GM12878 (cell line): ENCODE data around the gene PCDHGA1. TPM values are rescaled to one million over a fixed set of nuclear protein-coding genes. Genes with fewer than 3 reads are reported as not detected.

ENCODE experiments used
- ATAC-seq: fragments of 200-7000 bp; cut with Tn5 transposase; 3 replicates; pipeline ENCODE4 v1.9.1; 2020; ENCODE audit warnings: mild to moderate bottlenecking, moderate library complexity
- BruUV-seq: library from RNA; stranded (reverse); fragments of 400-500 nt; replicated peaks from 2 replicates; lab custom pipeline; 2021; lab: Mats Ljungman, UMichigan
- CTCF ChIA-PET: fragments of 300-600 bp; sonication (Branson Sonifier 250); formaldehyde crosslinking; extraction: SDS; loops from one replicate; lab custom pipeline; 2021; ENCODE audit warnings: inconsistent platforms; lab: Yijun Ruan, JAX
- POLR2A ChIA-PET: fragments of 350-600 bp; formaldehyde crosslinking; extraction: SDS; loops from one replicate; lab custom pipeline; 2021; ENCODE audit warnings: inconsistent platforms; lab: Charles Lee
- RAD21 ChIA-PET: fragments of 300-600 bp; sonication (Branson Sonifier 250); formaldehyde crosslinking; loops from one replicate; lab custom pipeline; 2023; ENCODE audit warnings: antibody characterized with exemption; ENCODE audit not compliant: unreplicated experiment; lab: Charles Lee
- SMC1A ChIA-PET: fragments of 300-600 bp; sonication (Branson Sonifier 250); formaldehyde crosslinking; loops from one replicate; lab custom pipeline; 2023; ENCODE audit not compliant: unreplicated experiment, uncharacterized antibody; lab: Charles Lee
- DNase-seq: peaks from one replicate; pipeline ENCODE4 v3.0.0-alpha.2; 2011; ENCODE audit warnings: low read depth, low spot score
- FAIRE-seq: peaks from 3 replicates; lab custom pipeline; 2011; peaks lifted over from hg19 to GRCh38; lab: Jason Lieb, UNC
- H2AFZ ChIP-seq: 2 replicates; pipeline ENCODE4 v1.6.0; 2011; ENCODE audit warnings: low read depth, low read length, control low read depth; ENCODE audit not compliant: control insufficient read depth
- H3K27ac ChIP-seq: 2 replicates; pipeline ENCODE4 v1.5.1; 2011; ENCODE audit warnings: control low read depth; ENCODE audit not compliant: control insufficient read depth, insufficient read depth
- H3K27me3 ChIP-seq, 2 experiments: replicated peaks in 1 of 2; 2 replicates each; pipeline versions ENCODE4 v1.6.0 to v1.6.1; 2011; ENCODE audit warnings: low read length in 1 of 2; ENCODE audit not compliant: control insufficient read depth in 2 of 2, insufficient read depth in 2 of 2
- H3K36me3 ChIP-seq, 2 experiments: 2 replicates each; pipeline ENCODE4 v1.5.1; 2011; ENCODE audit warnings: low read length in 1 of 2; ENCODE audit not compliant: control insufficient read depth in 2 of 2, insufficient read depth in 2 of 2
- H3K4me1 ChIP-seq: 2 replicates; pipeline ENCODE4 v1.6.1; 2011; ENCODE audit warnings: mild to moderate bottlenecking, low read length, moderate library complexity, mixed read lengths; ENCODE audit not compliant: control insufficient read depth, insufficient read depth
- H3K4me2 ChIP-seq: 2 replicates; pipeline ENCODE4 v1.6.0; 2011; ENCODE audit warnings: control low read depth; ENCODE audit not compliant: control insufficient read depth, insufficient read depth
- H3K4me3 ChIP-seq: fragments of 200-600 bp; sonication (generic); 2 replicates; pipeline ENCODE4 v1.5.1; 2016
- H3K79me2 ChIP-seq: 2 replicates; pipeline ENCODE4 v1.6.0; 2011; ENCODE audit warnings: low read length; ENCODE audit not compliant: control insufficient read depth, insufficient read depth
- H3K9ac ChIP-seq: 2 replicates; pipeline ENCODE4 v1.8.0; 2011; ENCODE audit warnings: low read length, control low read depth, mixed read lengths; ENCODE audit not compliant: control insufficient read depth, insufficient read depth
- H3K9me3 ChIP-seq: replicated peaks from 3 replicates; pipeline ENCODE4 v1.5.1; 2011; ENCODE audit warnings: mild to moderate bottlenecking, low read length; ENCODE audit not compliant: control insufficient read depth, insufficient read depth
- H4K20me1 ChIP-seq: 2 replicates; pipeline ENCODE4 v1.6.0; 2011; ENCODE audit not compliant: control insufficient read depth, insufficient read depth
- ATF7 ChIP-seq: fragments of 450-650 bp; IDR thresholded peaks from 2 replicates; pipeline ENCODE4 v1.6.1; 2016; ENCODE audit warnings: low read depth, mild to moderate bottlenecking
- CHD2 ChIP-seq: IDR thresholded peaks from 2 replicates; pipeline ENCODE4 v1.6.1; 2011; ENCODE audit warnings: low read depth, low read length, improper control_type of control experiment, borderline replicate concordance
- HCFC1 ChIP-seq: fragments of 150-350 bp; IDR thresholded peaks from 2 replicates; pipeline ENCODE4 v1.6.1; 2014; ENCODE audit warnings: low read length
- IKZF1 ChIP-seq: fragments of 450-650 bp; conservative IDR thresholded peaks from 2 replicates; pipeline ENCODE4 v1.6.1; 2017; ENCODE audit warnings: antibody characterized with exemption, mild to moderate bottlenecking
- MXI1 ChIP-seq: fragments of 150-350 bp; IDR thresholded peaks from 2 replicates; pipeline ENCODE4 v1.6.1; 2011; ENCODE audit warnings: low read depth, mild to moderate bottlenecking, inconsistent platforms, low read length, improper control_type of control experiment
- NFIC ChIP-seq: IDR thresholded peaks from 2 replicates; pipeline ENCODE4 v1.6.1; 2012; ENCODE audit warnings: low read depth, mild to moderate bottlenecking, inconsistent platforms, low read length, moderate library complexity
- STAT1 ChIP-seq: fragments of 450-650 bp; conservative IDR thresholded peaks from 2 replicates; pipeline ENCODE4 v1.6.1; 2014; ENCODE audit warnings: antibody characterized with exemption, mild to moderate bottlenecking
- TBL1XR1 ChIP-seq: IDR thresholded peaks from 2 replicates; pipeline ENCODE4 v1.6.1; 2012; ENCODE audit warnings: low read depth, low read length, improper control_type of control experiment
- TCF12 ChIP-seq: IDR thresholded peaks from 2 replicates; pipeline ENCODE4 v1.6.1; 2011; ENCODE audit warnings: low read depth, mild to moderate bottlenecking, low read length
- WGBS: methylation state at CpG from one replicate; pipeline ENCODE4 v1.1.6; 2016; ENCODE audit warnings: low lambda C conversion rate; ENCODE audit not compliant: insufficient replicate concordance, insufficient coverage; ENCODE audit errors: missing lambda C conversion rate; 5-methylcytosine and 5-hydroxymethylcytosine counted together
- in situ Hi-C: fragments of 300-500 bp; cut with MboI; formaldehyde crosslinking; loops from 9 replicates; pipeline ENCODE4 v1.14.3; 2018; ENCODE audit warnings: mixed read lengths
- intact Hi-C: fragments of 100-400 bp; cut with micrococcal nuclease; formaldehyde crosslinking; loops from one replicate; pipeline ENCODE4 v1.14.2; 2022; ENCODE audit not compliant: unreplicated experiment
- polyA plus RNA-seq, 11 experiments: library from polyadenylated mRNA; depleted of rRNA in 4 of 11; unstranded in 6 of 11; stranded (reverse) in 5 of 11; fragments of >200 nt; fragmentation: Nextera tagmentation in 4 of 11; fragmentation: Illumina TruSeq in 1 of 11; extraction: Ambion mirVana in 4 of 11; extraction: Trizol in 1 of 11; gene quantifications; 1 replicate in 1 of 11; 2 replicates in 10 of 11; pipeline versions ENCODE4 v1.2.1 to v1.2.3, GENCODE V29; 2011 to 2016; ENCODE audit warnings: inconsistent platforms in 2 of 11, missing spikeins in 2 of 11, low read depth in 1 of 11
- total RNA-seq, 4 experiments: library from RNA; depleted of rRNA in 3 of 4; stranded (reverse); fragments of >200 nt in 3 of 4; fragmentation: Illumina TruSeq in 1 of 4; extraction: Trizol in 1 of 4; gene quantifications; 2 replicates each; pipeline versions ENCODE4 v1.2.1 to v1.2.3, GENCODE V29; 2013 to 2021
- TF ChIP-seq, protein P1 (sequence below): fragments of 150-350 bp; IDR thresholded peaks from 2 replicates; pipeline ENCODE4 v1.6.1; 2014; ENCODE audit warnings: mild to moderate bottlenecking, low read depth, low read length
- TF ChIP-seq, protein P2 (sequence below): IDR thresholded peaks from 2 replicates; pipeline ENCODE4 v1.6.1; 2012; ENCODE audit warnings: improper control_type of control experiment, low read depth, low read length; ENCODE audit not compliant: insufficient replicate concordance
- TF ChIP-seq, protein P3 (sequence below): IDR thresholded peaks from 2 replicates; pipeline ENCODE4 v1.6.1; 2012; ENCODE audit warnings: low read depth, low read length, improper control_type of control experiment
- TF ChIP-seq, protein P4 (sequence below): fragments of 450-650 bp; IDR thresholded peaks from 2 replicates; pipeline ENCODE4 v1.6.1; 2017; ENCODE audit warnings: borderline replicate concordance

Gene PCDHGA1
- total and polyA plus RNA-seq, 10 of the 15 experiments (the other 5 are each of a cell fraction or from before 2014, with no cell fraction given) = 0.02 to 0.51 (median 0.19) TPM; not detected in 3

DNA sequence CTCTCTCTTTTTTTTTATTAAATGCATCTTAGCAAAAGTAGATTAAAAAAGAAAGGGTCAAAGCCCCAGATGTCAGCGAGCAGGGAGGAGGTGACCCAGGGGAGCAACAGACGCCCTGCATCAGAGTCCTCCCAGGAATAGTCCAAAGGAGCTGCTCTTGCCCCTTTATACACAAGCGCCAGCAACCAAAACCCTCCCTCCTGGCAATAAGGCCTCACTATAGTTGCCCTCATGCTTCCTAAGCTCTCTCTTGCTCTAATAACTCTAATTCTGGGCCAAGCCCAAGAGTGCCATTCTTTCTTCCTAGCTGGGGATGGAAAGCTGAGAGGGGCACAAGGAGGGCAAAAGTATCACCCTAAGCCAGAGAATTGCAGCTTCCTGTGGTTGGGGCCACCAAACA is 184.8 kb downstream of the PCDHGA1 start:
- no peaks in the 10 kb centered on the region for H3K27me3 ChIP-seq
- ChIA-PET POLR2A (interaction anchor here (0.7 to 1.4 kb wide), 4 partner anchors 8 to 40 kb away, joined by 3 to 4 read pairs (median 3); no protein-coding TSS in a partner anchor), SMC1A (interaction anchor here (1.0 to 10.8 kb wide), 11 partner anchors 11 to 145 kb away, joined by 3 to 176 read pairs (median 5); partner anchors contain the start of genes HDAC3, PCDHGA10, PCDHGA12 and PCDHGB3), CTCF (interaction anchor here (0.5 to 11.9 kb wide), 18 partner anchors 11 to 475 kb away, joined by 3 to 213 read pairs (median 18); partner anchors contain the start of genes PCDHGA10, PCDHGA11, PCDHGA12 and PCDHGB3), RAD21 (interaction anchor here (0.7 to 11.6 kb wide), 11 partner anchors 8 to 145 kb away, joined by 3 to 109 read pairs (median 6); partner anchors contain the start of genes PCDHGA10, PCDHGA11, PCDHGB3 and PCDHGC3)
- no peak overlapping the region for H2AFZ ChIP-seq
- no peak overlapping the region for H3K4me3 ChIP-seq
- peak overlapping the region; percentile 90 for H3K27ac ChIP-seq
- WGBS = 33% methylated on average over 3 of the region's 3 CpGs
- H3K9ac ChIP-seq = no peak overlapping the region
- no peak overlapping the region for H3K4me2 ChIP-seq
- H3K79me2 ChIP-seq = peaks cover 10% of the 10 kb centered on the region
- DNase-seq (no peak), FAIRE-seq (no peak), ATAC-seq (no peak)
- no peaks in the 10 kb centered on the region for H4K20me1 ChIP-seq
- H3K4me1 ChIP-seq = peaks cover 52% of the 10 kb centered on the region
- peaks cover 13 to 25% of the 10 kb centered on the region in 2 experiments for H3K36me3 ChIP-seq
- TSS peak; percentile 22 for BruUV-seq
- H3K9me3 ChIP-seq = no peaks in the 10 kb centered on the region
- in situ Hi-C loops = no loop called here
- intact Hi-C loops = no loop called here
- no peak for TF ChIP-seq IKZF1
- TF ChIP-seq NFIC = no peak
- TF ChIP-seq HCFC1 = no peak
- TF ChIP-seq, protein P1, sequence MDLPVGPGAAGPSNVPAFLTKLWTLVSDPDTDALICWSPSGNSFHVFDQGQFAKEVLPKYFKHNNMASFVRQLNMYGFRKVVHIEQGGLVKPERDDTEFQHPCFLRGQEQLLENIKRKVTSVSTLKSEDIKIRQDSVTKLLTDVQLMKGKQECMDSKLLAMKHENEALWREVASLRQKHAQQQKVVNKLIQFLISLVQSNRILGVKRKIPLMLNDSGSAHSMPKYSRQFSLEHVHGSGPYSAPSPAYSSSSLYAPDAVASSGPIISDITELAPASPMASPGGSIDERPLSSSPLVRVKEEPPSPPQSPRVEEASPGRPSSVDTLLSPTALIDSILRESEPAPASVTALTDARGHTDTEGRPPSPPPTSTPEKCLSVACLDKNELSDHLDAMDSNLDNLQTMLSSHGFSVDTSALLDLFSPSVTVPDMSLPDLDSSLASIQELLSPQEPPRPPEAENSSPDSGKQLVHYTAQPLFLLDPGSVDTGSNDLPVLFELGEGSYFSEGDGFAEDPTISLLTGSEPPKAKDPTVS = no peak
- no peak for TF ChIP-seq MXI1
- TF ChIP-seq TBL1XR1 = no peak
- TF ChIP-seq CHD2 = no peak
- no peak for TF ChIP-seq STAT1
- TF ChIP-seq, protein P2, sequence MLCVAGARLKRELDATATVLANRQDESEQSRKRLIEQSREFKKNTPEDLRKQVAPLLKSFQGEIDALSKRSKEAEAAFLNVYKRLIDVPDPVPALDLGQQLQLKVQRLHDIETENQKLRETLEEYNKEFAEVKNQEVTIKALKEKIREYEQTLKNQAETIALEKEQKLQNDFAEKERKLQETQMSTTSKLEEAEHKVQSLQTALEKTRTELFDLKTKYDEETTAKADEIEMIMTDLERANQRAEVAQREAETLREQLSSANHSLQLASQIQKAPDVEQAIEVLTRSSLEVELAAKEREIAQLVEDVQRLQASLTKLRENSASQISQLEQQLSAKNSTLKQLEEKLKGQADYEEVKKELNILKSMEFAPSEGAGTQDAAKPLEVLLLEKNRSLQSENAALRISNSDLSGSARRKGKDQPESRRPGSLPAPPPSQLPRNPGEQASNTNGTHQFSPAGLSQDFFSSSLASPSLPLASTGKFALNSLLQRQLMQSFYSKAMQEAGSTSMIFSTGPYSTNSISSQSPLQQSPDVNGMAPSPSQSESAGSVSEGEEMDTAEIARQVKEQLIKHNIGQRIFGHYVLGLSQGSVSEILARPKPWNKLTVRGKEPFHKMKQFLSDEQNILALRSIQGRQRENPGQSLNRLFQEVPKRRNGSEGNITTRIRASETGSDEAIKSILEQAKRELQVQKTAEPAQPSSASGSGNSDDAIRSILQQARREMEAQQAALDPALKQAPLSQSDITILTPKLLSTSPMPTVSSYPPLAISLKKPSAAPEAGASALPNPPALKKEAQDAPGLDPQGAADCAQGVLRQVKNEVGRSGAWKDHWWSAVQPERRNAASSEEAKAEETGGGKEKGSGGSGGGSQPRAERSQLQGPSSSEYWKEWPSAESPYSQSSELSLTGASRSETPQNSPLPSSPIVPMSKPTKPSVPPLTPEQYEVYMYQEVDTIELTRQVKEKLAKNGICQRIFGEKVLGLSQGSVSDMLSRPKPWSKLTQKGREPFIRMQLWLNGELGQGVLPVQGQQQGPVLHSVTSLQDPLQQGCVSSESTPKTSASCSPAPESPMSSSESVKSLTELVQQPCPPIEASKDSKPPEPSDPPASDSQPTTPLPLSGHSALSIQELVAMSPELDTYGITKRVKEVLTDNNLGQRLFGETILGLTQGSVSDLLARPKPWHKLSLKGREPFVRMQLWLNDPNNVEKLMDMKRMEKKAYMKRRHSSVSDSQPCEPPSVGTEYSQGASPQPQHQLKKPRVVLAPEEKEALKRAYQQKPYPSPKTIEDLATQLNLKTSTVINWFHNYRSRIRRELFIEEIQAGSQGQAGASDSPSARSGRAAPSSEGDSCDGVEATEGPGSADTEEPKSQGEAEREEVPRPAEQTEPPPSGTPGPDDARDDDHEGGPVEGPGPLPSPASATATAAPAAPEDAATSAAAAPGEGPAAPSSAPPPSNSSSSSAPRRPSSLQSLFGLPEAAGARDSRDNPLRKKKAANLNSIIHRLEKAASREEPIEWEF = no peak
- no peak for TF ChIP-seq TCF12
- TF ChIP-seq ATF7 = no peak
- TF ChIP-seq, protein P3, sequence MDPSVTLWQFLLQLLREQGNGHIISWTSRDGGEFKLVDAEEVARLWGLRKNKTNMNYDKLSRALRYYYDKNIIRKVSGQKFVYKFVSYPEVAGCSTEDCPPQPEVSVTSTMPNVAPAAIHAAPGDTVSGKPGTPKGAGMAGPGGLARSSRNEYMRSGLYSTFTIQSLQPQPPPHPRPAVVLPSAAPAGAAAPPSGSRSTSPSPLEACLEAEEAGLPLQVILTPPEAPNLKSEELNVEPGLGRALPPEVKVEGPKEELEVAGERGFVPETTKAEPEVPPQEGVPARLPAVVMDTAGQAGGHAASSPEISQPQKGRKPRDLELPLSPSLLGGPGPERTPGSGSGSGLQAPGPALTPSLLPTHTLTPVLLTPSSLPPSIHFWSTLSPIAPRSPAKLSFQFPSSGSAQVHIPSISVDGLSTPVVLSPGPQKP = no peak
- TF ChIP-seq, protein P4, sequence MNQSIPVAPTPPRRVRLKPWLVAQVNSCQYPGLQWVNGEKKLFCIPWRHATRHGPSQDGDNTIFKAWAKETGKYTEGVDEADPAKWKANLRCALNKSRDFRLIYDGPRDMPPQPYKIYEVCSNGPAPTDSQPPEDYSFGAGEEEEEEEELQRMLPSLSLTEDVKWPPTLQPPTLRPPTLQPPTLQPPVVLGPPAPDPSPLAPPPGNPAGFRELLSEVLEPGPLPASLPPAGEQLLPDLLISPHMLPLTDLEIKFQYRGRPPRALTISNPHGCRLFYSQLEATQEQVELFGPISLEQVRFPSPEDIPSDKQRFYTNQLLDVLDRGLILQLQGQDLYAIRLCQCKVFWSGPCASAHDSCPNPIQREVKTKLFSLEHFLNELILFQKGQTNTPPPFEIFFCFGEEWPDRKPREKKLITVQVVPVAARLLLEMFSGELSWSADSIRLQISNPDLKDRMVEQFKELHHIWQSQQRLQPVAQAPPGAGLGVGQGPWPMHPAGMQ = no peak
